HepG2 (cell line): ENCODE measurements around the gene MST1R. TPM values are rescaled to one million over a fixed set of nuclear protein-coding genes. Genes with fewer than 3 reads are reported as not detected.
A peak's percentile ranks its signal among the peaks of the same experiment; 100 is the strongest.

Experiments
- JUNB ChIP-seq: sonication (generic); formaldehyde crosslinking; IDR thresholded peaks from 2 replicates; pipeline ENCODE4 v1.8.0; 2022; ENCODE audit warnings: missing genetic modification reagents, mild to moderate bottlenecking, borderline replicate concordance
- MATR3 ChIP-seq: sonication (generic); formaldehyde crosslinking; IDR thresholded peaks from 2 replicates; pipeline ENCODE4 v1.4.0; 2020; ENCODE audit warnings: missing genetic modification reagents
- NRL ChIP-seq: sonication (generic); formaldehyde crosslinking; IDR thresholded peaks from 2 replicates; pipeline ENCODE4 v1.5.0; 2020; ENCODE audit warnings: missing genetic modification reagents, mild to moderate bottlenecking, moderate library complexity, borderline replicate concordance
- POLR2G ChIP-seq: fragments of 200-400 bp; formaldehyde crosslinking; IDR thresholded peaks from 2 replicates; pipeline ENCODE4 v1.6.1; 2018; ENCODE audit warnings: mild to moderate bottlenecking, low read depth, low read length, moderate library complexity
- RFXAP ChIP-seq: sonication (generic); formaldehyde crosslinking; IDR thresholded peaks from 2 replicates; pipeline ENCODE4 v1.4.0; 2020; ENCODE audit warnings: missing genetic modification reagents, borderline replicate concordance
- ZBTB42 ChIP-seq: sonication (generic); formaldehyde crosslinking; IDR thresholded peaks from 2 replicates; pipeline ENCODE4 v1.5.0; 2020; ENCODE audit warnings: mild to moderate bottlenecking, missing genetic modification reagents
- ZNF205 ChIP-seq: IDR thresholded peaks from 2 replicates; pipeline ENCODE4 v1.6.1; 2018; ENCODE audit warnings: missing biosample characterization, missing genetic modification reagents
- ZNF839 ChIP-seq: sonication (generic); formaldehyde crosslinking; IDR thresholded peaks from 2 replicates; pipeline ENCODE4 v1.4.0; 2020; ENCODE audit warnings: missing genetic modification reagents, mild to moderate bottlenecking, borderline replicate concordance
- polyA plus RNA-seq, 8 experiments: library from polyadenylated mRNA; depleted of rRNA in 3 of 8; stranded (reverse) in 7 of 8; unstranded in 1 of 8; fragments of >200 nt; fragmentation: Illumina TruSeq in 4 of 8; extraction: Trizol in 4 of 8; gene quantifications; 2 replicates each; pipeline versions ENCODE4 v1.2.1 to v1.2.3, GENCODE V29; 2011 to 2016; ENCODE audit warnings: low read depth in 4 of 8, missing spikeins in 1 of 8, mixed read lengths in 1 of 8; ENCODE audit not compliant: insufficient read depth in 1 of 8
- total RNA-seq, 5 experiments: library from RNA; depleted of rRNA; stranded (reverse); fragments of >200 nt; fragmentation: Illumina TruSeq; extraction: Trizol; gene quantifications; 2 replicates each; pipeline ENCODE4 v1.2.3, GENCODE V29; 2016; ENCODE audit warnings: low read depth in 1 of 5
- TF ChIP-seq, protein P1 (sequence below): sonication (generic); formaldehyde crosslinking; IDR thresholded peaks from 2 replicates; pipeline ENCODE4 v1.4.0; 2020; ENCODE audit warnings: missing genetic modification reagents
- TF ChIP-seq, protein P2 (sequence below): sonication (generic); formaldehyde crosslinking; IDR thresholded peaks from 2 replicates; pipeline ENCODE4 v1.8.0; 2022; ENCODE audit warnings: missing genetic modification reagents, mild to moderate bottlenecking, moderate library complexity, borderline replicate concordance
- TF ChIP-seq, protein P3 (sequence below), 2 experiments: IDR thresholded peaks; 2 replicates each; pipeline ENCODE4 v1.6.1; 2011 to 2012; ENCODE audit warnings: low read length in 2 of 2, borderline replicate concordance in 1 of 2, low read depth in 1 of 2, mild to moderate bottlenecking in 1 of 2, moderate library complexity in 1 of 2
- TF ChIP-seq, protein P4 (sequence below): sonication (generic); formaldehyde crosslinking; IDR thresholded peaks from 2 replicates; pipeline ENCODE4 v1.5.0; 2020; ENCODE audit warnings: missing genetic modification reagents
- TF ChIP-seq, protein P5 (sequence below): sonication (generic); formaldehyde crosslinking; IDR thresholded peaks from 2 replicates; pipeline ENCODE4 v1.9.0; 2021; ENCODE audit warnings: missing genetic modification reagents, borderline replicate concordance

MST1R gene
- total and polyA plus RNA-seq, 2 of the 13 experiments (the other 11 are each of a cell fraction or from before 2014, with no cell fraction given): 0.11 to 0.77 TPM

DNA sequence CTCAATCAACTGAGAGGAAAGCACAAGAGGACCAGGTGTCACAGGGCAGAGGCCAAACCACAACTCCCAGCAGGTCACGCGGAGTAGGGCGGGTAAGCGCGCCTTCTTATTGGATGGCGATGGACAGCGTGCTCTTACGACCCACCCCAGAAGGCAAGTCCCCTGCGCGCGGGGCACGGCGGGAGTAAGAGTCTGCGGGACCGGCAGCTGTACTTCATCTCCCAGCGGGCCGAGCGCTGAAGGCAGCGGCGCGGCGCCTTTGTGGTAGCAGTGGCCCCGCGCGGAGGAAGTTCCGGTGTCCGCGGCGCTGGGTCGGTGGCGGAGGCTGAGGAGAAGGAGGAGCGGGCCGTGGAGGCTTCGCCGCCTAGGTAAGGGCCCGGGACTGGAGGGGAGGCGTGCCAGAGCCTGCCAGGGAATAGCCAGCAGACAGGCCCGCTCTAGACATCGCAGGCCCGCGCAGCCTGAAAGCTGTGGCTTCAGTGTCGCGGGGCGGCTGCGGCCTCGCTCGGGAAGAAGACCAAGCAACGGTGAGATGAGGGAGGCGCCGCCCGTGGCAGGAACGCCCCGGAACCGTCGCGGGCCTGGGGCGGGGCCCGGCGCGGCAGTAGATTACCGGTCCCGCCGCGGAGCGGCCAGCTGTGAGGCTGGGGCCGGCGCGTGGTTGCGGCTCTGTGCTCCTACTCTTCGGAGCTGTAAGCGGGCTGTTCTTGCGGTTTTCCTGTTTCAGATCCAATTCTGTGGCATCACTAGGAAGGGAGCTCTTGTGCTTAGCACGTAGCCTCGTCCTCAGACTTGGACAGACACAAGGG, 36.4 kb upstream of the MST1R start, which contains the start of gene RBM6 (continued):
- TF ChIP-seq, protein P1, sequence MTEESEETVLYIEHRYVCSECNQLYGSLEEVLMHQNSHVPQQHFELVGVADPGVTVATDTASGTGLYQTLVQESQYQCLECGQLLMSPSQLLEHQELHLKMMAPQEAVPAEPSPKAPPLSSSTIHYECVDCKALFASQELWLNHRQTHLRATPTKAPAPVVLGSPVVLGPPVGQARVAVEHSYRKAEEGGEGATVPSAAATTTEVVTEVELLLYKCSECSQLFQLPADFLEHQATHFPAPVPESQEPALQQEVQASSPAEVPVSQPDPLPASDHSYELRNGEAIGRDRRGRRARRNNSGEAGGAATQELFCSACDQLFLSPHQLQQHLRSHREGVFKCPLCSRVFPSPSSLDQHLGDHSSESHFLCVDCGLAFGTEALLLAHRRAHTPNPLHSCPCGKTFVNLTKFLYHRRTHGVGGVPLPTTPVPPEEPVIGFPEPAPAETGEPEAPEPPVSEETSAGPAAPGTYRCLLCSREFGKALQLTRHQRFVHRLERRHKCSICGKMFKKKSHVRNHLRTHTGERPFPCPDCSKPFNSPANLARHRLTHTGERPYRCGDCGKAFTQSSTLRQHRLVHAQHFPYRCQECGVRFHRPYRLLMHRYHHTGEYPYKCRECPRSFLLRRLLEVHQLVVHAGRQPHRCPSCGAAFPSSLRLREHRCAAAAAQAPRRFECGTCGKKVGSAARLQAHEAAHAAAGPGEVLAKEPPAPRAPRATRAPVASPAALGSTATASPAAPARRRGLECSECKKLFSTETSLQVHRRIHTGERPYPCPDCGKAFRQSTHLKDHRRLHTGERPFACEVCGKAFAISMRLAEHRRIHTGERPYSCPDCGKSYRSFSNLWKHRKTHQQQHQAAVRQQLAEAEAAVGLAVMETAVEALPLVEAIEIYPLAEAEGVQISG (CRISPR knock-in tag): peak; percentile 95
- TF ChIP-seq, protein P2, sequence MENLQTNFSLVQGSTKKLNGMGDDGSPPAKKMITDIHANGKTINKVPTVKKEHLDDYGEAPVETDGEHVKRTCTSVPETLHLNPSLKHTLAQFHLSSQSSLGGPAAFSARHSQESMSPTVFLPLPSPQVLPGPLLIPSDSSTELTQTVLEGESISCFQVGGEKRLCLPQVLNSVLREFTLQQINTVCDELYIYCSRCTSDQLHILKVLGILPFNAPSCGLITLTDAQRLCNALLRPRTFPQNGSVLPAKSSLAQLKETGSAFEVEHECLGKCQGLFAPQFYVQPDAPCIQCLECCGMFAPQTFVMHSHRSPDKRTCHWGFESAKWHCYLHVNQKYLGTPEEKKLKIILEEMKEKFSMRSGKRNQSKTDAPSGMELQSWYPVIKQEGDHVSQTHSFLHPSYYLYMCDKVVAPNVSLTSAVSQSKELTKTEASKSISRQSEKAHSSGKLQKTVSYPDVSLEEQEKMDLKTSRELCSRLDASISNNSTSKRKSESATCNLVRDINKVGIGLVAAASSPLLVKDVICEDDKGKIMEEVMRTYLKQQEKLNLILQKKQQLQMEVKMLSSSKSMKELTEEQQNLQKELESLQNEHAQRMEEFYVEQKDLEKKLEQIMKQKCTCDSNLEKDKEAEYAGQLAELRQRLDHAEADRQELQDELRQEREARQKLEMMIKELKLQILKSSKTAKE (CRISPR knock-in tag): peak; percentile 74
- TF ChIP-seq MATR3 (CRISPR knock-in tag) (no peak), ZNF205 (CRISPR knock-in tag) (peak; percentile 85), ZNF839 (CRISPR knock-in tag) (no peak), RFXAP (peak; percentile 94), POLR2G (peak; percentile 95), ZBTB42 (CRISPR knock-in tag) (no peak), NRL (CRISPR knock-in tag) (no peak; the same call in none of the 2 replicates), JUNB (CRISPR knock-in tag) (no peak)
- TF ChIP-seq, protein P3, sequence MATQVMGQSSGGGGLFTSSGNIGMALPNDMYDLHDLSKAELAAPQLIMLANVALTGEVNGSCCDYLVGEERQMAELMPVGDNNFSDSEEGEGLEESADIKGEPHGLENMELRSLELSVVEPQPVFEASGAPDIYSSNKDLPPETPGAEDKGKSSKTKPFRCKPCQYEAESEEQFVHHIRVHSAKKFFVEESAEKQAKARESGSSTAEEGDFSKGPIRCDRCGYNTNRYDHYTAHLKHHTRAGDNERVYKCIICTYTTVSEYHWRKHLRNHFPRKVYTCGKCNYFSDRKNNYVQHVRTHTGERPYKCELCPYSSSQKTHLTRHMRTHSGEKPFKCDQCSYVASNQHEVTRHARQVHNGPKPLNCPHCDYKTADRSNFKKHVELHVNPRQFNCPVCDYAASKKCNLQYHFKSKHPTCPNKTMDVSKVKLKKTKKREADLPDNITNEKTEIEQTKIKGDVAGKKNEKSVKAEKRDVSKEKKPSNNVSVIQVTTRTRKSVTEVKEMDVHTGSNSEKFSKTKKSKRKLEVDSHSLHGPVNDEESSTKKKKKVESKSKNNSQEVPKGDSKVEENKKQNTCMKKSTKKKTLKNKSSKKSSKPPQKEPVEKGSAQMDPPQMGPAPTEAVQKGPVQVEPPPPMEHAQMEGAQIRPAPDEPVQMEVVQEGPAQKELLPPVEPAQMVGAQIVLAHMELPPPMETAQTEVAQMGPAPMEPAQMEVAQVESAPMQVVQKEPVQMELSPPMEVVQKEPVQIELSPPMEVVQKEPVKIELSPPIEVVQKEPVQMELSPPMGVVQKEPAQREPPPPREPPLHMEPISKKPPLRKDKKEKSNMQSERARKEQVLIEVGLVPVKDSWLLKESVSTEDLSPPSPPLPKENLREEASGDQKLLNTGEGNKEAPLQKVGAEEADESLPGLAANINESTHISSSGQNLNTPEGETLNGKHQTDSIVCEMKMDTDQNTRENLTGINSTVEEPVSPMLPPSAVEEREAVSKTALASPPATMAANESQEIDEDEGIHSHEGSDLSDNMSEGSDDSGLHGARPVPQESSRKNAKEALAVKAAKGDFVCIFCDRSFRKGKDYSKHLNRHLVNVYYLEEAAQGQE (IDR thresholded peaks at IDR 0.05; ENCODE audit: borderline replicate concordance in 1 of 2, low read depth in 1 of 2, low read length in 2 of 2): peak in 1 of 2 experiments; percentile 19; a peak in 1 of 4 replicates
- TF ChIP-seq, protein P4, sequence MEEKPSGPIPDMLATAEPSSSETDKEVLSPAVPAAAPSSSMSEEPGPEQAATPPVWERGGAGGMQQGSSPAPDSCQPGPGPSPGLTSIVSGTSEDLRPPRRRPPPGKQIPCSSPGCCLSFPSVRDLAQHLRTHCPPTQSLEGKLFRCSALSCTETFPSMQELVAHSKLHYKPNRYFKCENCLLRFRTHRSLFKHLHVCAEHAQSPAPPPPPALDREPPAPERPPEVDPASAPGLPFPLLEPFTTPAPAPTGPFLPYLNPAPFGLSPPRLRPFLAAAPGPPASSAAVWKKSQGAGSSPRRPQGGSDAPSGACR (CRISPR knock-in tag): peak; percentile 94; the same call in 1 of the 2 replicates
- TF ChIP-seq, protein P5, sequence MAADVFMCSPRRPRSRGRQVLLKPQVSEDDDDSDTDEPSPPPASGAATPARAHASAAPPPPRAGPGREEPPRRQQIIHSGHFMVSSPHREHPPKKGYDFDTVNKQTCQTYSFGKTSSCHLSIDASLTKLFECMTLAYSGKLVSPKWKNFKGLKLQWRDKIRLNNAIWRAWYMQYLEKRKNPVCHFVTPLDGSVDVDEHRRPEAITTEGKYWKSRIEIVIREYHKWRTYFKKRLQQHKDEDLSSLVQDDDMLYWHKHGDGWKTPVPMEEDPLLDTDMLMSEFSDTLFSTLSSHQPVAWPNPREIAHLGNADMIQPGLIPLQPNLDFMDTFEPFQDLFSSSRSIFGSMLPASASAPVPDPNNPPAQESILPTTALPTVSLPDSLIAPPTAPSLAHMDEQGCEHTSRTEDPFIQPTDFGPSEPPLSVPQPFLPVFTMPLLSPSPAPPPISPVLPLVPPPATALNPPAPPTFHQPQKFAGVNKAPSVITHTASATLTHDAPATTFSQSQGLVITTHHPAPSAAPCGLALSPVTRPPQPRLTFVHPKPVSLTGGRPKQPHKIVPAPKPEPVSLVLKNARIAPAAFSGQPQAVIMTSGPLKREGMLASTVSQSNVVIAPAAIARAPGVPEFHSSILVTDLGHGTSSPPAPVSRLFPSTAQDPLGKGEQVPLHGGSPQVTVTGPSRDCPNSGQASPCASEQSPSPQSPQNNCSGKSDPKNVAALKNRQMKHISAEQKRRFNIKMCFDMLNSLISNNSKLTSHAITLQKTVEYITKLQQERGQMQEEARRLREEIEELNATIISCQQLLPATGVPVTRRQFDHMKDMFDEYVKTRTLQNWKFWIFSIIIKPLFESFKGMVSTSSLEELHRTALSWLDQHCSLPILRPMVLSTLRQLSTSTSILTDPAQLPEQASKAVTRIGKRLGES (CRISPR knock-in tag): no peak
